Heart left ventricle (tissue), 16 donors: Measurements from ENCODE around the gene CHEK1. TPM values are rescaled to one million over a fixed set of nuclear protein-coding genes. Genes with fewer than 3 reads are reported as not detected.

Experiments
- ATAC-seq, 4 donors: fragments of 200-7000 bp; cut with Tn5 transposase; one replicate each; pipeline ENCODE4 v1.9.1; 2020 to 2022; ENCODE audit warnings: moderate library complexity in 4 of 4, mild to moderate bottlenecking in 3 of 4, moderate number of reproducible peaks in 1 of 4
- DNase-seq, 5 donors: peaks; one replicate each; pipeline ENCODE4 v3.0.0-alpha.2; 2020
- H3K27ac ChIP-seq, 12 donors: fragments of 200-600 bp; sonication (generic) in 4 of 12; one replicate each; pipeline versions ENCODE4 v1.5.0 to v1.8.0; 2016 to 2022; ENCODE audit warnings: mild to moderate bottlenecking in 2 of 12
- H3K27me3 ChIP-seq, 9 donors: fragments of 200-600 bp; sonication (generic) in 2 of 9; one replicate each; pipeline versions ENCODE4 v1.5.1 to v1.8.0; 2016 to 2022; ENCODE audit warnings: mild to moderate bottlenecking in 3 of 9
- H3K36me3 ChIP-seq, 9 donors: fragments of 200-600 bp; sonication (generic) in 2 of 9; one replicate each; pipeline versions ENCODE4 v1.5.0 to v1.8.0; 2018 to 2022; ENCODE audit warnings: mild to moderate bottlenecking in 2 of 9
- H3K4me1 ChIP-seq, 12 donors: fragments of 200-600 bp; sonication (generic) in 4 of 12; one replicate each; pipeline versions ENCODE4 v1.5.0 to v1.8.0; 2016 to 2022; ENCODE audit warnings: mild to moderate bottlenecking in 3 of 12
- H3K4me3 ChIP-seq, 12 donors: fragments of 200-600 bp; sonication (generic) in 4 of 12; one replicate each; pipeline versions ENCODE4 v1.5.0 to v1.8.0; 2017 to 2022; ENCODE audit warnings: mild to moderate bottlenecking in 9 of 12, moderate library complexity in 4 of 12
- H3K9me3 ChIP-seq, 12 donors: fragments of 200-600 bp; sonication (generic) in 4 of 12; one replicate each; pipeline versions ENCODE4 v1.5.0 to v1.8.0; 2016 to 2022; ENCODE audit warnings: mild to moderate bottlenecking in 1 of 12
- POLR2A ChIP-seq, 2 donors: fragments of 450-650 bp; IDR thresholded peaks; one replicate each; pipeline ENCODE4 v1.6.1; 2017; ENCODE audit warnings: antibody characterized with exemption in 2 of 2, mild to moderate bottlenecking in 2 of 2, moderate library complexity in 2 of 2
- WGBS, 4 donors: extraction: QIAGEN DNeasy Blood & Tissue Kit in 2 of 4; methylation state at CpG; one replicate each; pipeline versions ENCODE4 v1.1.5 to v1.1.7; 2013 to 2018; 5-methylcytosine and 5-hydroxymethylcytosine counted together
- intact Hi-C, 10 donors: fragments of 100-400 bp; cut with DNase I; formaldehyde crosslinking; loops; one replicate each; pipeline versions ENCODE4 v1.11.1 to v1.14.2; 2022
- polyA plus RNA-seq, 2 donors: library from polyadenylated mRNA; stranded (reverse); fragments of 200-250 nt; gene quantifications; one replicate each; pipeline ENCODE4 v1.2.3, GENCODE V29; 2013
- total RNA-seq, 9 donors: library from RNA; depleted of rRNA in 2 of 9; stranded (reverse); fragments of >200 nt in 2 of 9; fragmentation: NEBNext Ultra II Directional in 3 of 9; extraction: Animal tissue kit (Norgen Biotek cat#: 25700) in 3 of 9; gene quantifications; one replicate each; pipeline versions ENCODE4 v1.1.0 to v1.2.4, GENCODE V29; 2016 to 2023
- TF ChIP-seq, protein P1 (sequence below), 12 donors: fragments of 200-600 bp; sonication (generic) in 4 of 12; IDR thresholded peaks; one replicate each; pipeline versions ENCODE4 v1.5.0 to v1.8.0; 2018 to 2022; ENCODE audit warnings: antibody characterized with exemption in 12 of 12, mild to moderate bottlenecking in 5 of 12
- donor health status: ischemic (EF 13 %, LVEDD 7.1; RV severe dilation, severe dysfunction).
- donor health status: healthy with polysubstance abuse.
- donor health status: DM: no; HTN: yes; CAD: no.
- donor health status: DM: no; HTN: no; CAD: no.
- donor health status: ischemic (EF 25% LVEDD 6.9; RV normal size, moderate dysfunction).
- donor health status: ischemic (EF 25% LVEDD 5.7; RV mildly dilated, moderate dysfunction).
- donor health status: healthy.
- donor health status: DM: yes; HTN: yes; CAD: no.
- donor health status: ischemic (EF 35%, LVEDD 5.7; RV mildly dilated, moderate dysfunction).
- donor health status: nonischemic (EF 11% LVEDD 7.7; RV severe dilation, severe dysfunction).
- donor health status: DM: yes; HTN: yes; CAD: no.
- donor health status: PGD.
- donor health status: ischemic (EF 29% LVEDD 5.4; RV normal size, mild dysfunction).
- donor health status: nonischemic (EF 23%, LVEDD 6.1; RV moderate dilation, normal function).

Gene CHEK1
- total and polyA plus RNA-seq, 11 donors: 0.50 to 6.2 (median 1.2) TPM

DNA sequence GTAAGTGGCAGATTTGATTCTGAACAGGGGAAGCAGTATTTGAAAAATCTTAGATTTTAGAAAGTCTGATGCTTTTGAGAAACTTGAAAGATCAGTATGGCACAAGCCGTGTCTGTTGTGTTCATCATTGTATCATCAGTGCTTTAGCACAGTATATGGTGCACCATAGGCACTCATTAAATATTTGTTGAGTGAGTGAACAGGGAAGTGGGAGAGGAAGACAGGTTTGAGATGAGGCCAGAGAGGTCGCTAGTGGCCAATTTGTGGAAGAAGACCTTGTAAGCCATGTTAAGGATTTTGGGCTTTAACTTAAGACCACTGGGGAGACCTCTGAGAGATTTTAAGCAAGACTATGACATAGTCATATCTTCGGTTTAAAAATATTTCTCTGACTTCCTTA, 12.9 kb downstream of the CHEK1 start:
- 85 to 89% (median 88%) methylated on average over 3 of the region's 3 CpGs for whole genome bisulfite sequencing, 4 donors
- no peak overlapping the region for H3K27ac ChIP-seq
- no peaks in the 10 kb centered on the region for H3K9me3 ChIP-seq
- TF ChIP-seq, protein P1, sequence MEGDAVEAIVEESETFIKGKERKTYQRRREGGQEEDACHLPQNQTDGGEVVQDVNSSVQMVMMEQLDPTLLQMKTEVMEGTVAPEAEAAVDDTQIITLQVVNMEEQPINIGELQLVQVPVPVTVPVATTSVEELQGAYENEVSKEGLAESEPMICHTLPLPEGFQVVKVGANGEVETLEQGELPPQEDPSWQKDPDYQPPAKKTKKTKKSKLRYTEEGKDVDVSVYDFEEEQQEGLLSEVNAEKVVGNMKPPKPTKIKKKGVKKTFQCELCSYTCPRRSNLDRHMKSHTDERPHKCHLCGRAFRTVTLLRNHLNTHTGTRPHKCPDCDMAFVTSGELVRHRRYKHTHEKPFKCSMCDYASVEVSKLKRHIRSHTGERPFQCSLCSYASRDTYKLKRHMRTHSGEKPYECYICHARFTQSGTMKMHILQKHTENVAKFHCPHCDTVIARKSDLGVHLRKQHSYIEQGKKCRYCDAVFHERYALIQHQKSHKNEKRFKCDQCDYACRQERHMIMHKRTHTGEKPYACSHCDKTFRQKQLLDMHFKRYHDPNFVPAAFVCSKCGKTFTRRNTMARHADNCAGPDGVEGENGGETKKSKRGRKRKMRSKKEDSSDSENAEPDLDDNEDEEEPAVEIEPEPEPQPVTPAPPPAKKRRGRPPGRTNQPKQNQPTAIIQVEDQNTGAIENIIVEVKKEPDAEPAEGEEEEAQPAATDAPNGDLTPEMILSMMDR (IDR thresholded peaks at IDR 0.05): no peak
- no peak for TF ChIP-seq POLR2A (IDR thresholded peaks at IDR 0.05)
- H3K4me1 ChIP-seq: no peaks in the 10 kb centered on the region
- no peaks in the 10 kb centered on the region for H3K27me3 ChIP-seq
- intact Hi-C loops: no loop called here
- no peak for DNase-seq
- no peak for ATAC-seq
- H3K36me3 ChIP-seq: peaks cover 0 to 5% (median 0%) of the 10 kb centered on the region in 9 donors
- no peak overlapping the region for H3K4me3 ChIP-seq

DNA sequence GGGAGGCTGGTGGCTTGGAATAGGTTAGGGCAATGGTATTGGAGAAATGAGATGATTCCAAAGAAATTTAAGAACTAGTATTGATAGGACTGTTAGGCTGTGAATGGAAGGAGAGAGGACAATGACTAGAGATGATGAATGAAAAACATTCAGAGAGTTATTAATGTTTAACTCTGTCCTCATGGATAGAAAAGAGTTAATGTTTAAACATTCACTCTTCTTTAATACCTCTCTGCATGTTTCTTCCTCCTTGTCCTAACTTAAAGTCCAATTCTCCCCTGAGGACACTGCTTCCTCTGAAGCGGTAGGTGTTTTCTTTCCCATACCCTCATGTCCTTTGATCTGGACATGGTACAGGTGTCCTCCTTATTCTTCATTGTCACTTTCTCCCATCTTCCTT, 13.4 kb downstream of the CHEK1 start:
- Histone ChIP-seq H3K4me1 (no peaks in the 10 kb centered on the region), H3K27ac (no peak overlapping the region), H3K9me3 (no peaks in the 10 kb centered on the region), H3K4me3 (no peak overlapping the region), H3K27me3 (no peaks in the 10 kb centered on the region), H3K36me3 (peaks cover 0 to 5% (median 0%) of the 10 kb centered on the region in 9 donors)
- WGBS, 4 donors: 83 to 92% (median 89%) methylated on average over 1 of the region's 1 CpG
- intact Hi-C loops: no loop called here
- TF ChIP-seq, protein P1 (IDR thresholded peaks at IDR 0.05): no peak
- no peak for TF ChIP-seq POLR2A (IDR thresholded peaks at IDR 0.05)
- ATAC-seq (no peak), DNase-seq (no peak)

DNA sequence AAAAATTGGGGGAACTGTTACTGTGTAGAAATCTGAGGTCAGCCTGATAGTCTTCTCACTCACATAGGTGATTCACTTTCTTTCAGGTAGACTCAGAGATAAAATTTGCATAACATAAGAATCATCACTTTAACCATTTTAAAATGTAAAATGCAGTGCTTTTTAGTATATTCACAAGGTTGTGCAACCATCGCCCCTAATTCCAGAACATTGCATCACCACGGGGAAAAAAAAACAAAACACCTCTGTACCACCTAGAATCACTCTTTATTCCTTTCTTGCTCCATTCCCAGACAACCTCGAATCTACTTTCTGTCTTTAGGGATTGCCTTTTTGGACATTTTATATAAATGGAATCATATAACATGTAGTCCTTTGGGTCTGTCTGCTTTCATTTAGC, 20.9 kb downstream of the CHEK1 start:
- peaks cover 0 to 4% (median 0%) of the 10 kb centered on the region in 9 donors for H3K36me3 ChIP-seq
- no peak overlapping the region for H3K4me3 ChIP-seq
- H3K4me1 ChIP-seq: no peaks in the 10 kb centered on the region
- H3K27ac ChIP-seq: no peak overlapping the region
- no peaks in the 10 kb centered on the region for H3K9me3 ChIP-seq
- no peaks in the 10 kb centered on the region for H3K27me3 ChIP-seq
- intact Hi-C loops: no loop called here
- DNase-seq: no peak
- 94 to 98% (median 96%) methylated on average over 3 of the region's 3 CpGs for WGBS, 4 donors
- no peak for ATAC-seq
- TF ChIP-seq, protein P1 (IDR thresholded peaks at IDR 0.05): no peak
- TF ChIP-seq POLR2A (IDR thresholded peaks at IDR 0.05): no peak

DNA sequence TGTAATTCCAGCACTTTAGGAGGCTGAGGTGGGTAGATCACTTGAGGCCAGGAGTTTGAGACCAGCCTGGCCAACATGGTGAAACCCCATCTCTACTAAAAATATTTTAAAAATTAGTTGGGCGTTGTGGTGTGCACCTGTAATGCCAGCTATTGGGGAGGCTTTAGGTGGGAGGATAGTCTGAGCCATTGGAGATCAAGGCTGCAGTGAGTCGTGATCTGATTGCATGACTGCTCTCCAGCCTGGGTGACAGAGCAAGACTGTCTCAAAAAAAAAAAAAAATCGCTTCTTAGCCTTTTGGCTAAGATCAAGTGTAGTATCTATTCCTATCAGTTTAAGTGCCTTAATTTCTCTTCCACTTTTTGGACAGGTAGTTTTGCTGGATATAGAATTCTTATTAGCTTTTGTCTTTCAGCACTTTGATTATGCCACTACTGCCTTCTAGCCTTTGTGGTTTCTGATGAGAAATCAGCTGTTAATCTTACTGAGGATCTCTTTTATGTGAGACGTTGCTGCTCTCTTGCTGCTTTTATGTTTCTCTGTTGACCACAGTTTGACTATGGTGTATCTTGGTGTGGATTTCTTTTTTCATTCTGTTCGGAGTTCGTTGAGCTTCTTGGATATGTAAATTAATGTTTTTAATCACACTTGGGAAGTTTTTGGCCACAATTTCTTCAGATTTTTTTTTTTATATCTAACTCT, 24.7 kb downstream of the CHEK1 start:
- DNase-seq (no peak), ATAC-seq (no peak)
- WGBS, 4 donors: 88 to 93% (median 91%) methylated on average over 6 of the region's 6 CpGs
- H3K4me1 ChIP-seq: no peaks in the 10 kb centered on the region
- no peak overlapping the region for H3K4me3 ChIP-seq
- H3K27ac ChIP-seq: no peak overlapping the region
- no peaks in the 10 kb centered on the region for H3K27me3 ChIP-seq
- no peaks in the 10 kb centered on the region for H3K36me3 ChIP-seq
- intact Hi-C loops: no loop called here
- no peaks in the 10 kb centered on the region for H3K9me3 ChIP-seq
- TF ChIP-seq, protein P1 (IDR thresholded peaks at IDR 0.05): no peak
